HepG2 (cell line): ENCODE results near the gene IRS1.

ENCODE experiments used
- HOXA7 ChIP-seq: sonication (generic); formaldehyde crosslinking; IDR thresholded peaks from 2 replicates; pipeline ENCODE4 v1.8.1; 2022; ENCODE audit warnings: mild to moderate bottlenecking, missing genetic modification reagents, moderate library complexity
- NFE2 ChIP-seq: sonication (generic); formaldehyde crosslinking; IDR thresholded peaks from 2 replicates; pipeline ENCODE4 v1.4.0; 2020; ENCODE audit warnings: missing genetic modification reagents
- SMAD1 ChIP-seq: sonication (generic); formaldehyde crosslinking; IDR thresholded peaks from 2 replicates; pipeline ENCODE4 v1.4.0; 2020; ENCODE audit warnings: missing genetic modification reagents, low read depth, mild to moderate bottlenecking, borderline replicate concordance
- TCF12 ChIP-seq, 2 experiments: fragments of 450-650 bp in 1 of 2; sonication (generic) in 1 of 2; formaldehyde crosslinking in 1 of 2; IDR thresholded peaks; 2 replicates each; pipeline versions ENCODE4 v1.6.1 to v1.8.0; 2017 to 2022; ENCODE audit warnings: antibody characterized with exemption in 1 of 2, mild to moderate bottlenecking in 1 of 2, missing genetic modification reagents in 1 of 2, moderate library complexity in 1 of 2
- ZNF143 ChIP-seq: sonication (generic); formaldehyde crosslinking; IDR thresholded peaks from 2 replicates; pipeline ENCODE4 v1.4.0; 2020; ENCODE audit warnings: missing genetic modification reagents
- ZNF232 ChIP-seq: sonication (generic); formaldehyde crosslinking; IDR thresholded peaks from 2 replicates; pipeline ENCODE4 v1.4.0; 2020; ENCODE audit warnings: missing genetic modification reagents, borderline replicate concordance
- TF ChIP-seq, protein P1 (sequence below): sonication (generic); formaldehyde crosslinking; IDR thresholded peaks from 2 replicates; pipeline ENCODE4 v1.5.0; 2020; ENCODE audit warnings: mild to moderate bottlenecking, missing genetic modification reagents, moderate library complexity
- TF ChIP-seq, protein P2 (sequence below): sonication (generic); formaldehyde crosslinking; IDR thresholded peaks from 2 replicates; pipeline ENCODE4 v1.4.0; 2020; ENCODE audit warnings: missing genetic modification reagents

DNA sequence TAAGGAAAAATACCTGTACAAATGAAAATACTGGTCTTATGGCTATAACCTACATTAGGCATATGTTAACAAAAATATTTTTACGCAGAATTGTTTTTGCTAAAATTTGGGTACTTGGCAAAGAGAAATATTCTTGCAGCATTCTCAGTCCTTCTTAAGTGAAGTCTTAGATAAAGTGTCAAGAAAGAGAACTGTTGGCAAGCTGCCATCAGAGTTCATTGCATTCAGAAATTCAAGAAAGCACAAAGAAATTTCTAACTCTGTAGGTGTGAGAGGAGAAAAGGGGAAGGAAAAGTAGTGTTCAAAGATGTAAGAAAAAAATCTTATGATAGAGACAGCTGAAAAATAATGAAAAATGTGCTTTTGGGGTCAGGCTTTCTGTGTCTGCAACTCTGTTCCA, 86.7 kb downstream of the IRS1 start:
- TF ChIP-seq NFE2 (CRISPR knock-in tag) (no peak), ZNF232 (CRISPR knock-in tag) (no peak), HOXA7 (no peak), ZNF143 (CRISPR knock-in tag) (no peak), SMAD1 (no peak), TCF12 (IDR thresholded peaks at IDR 0.05) (no peak), TCF12 (CRISPR knock-in tag; IDR thresholded peaks at IDR 0.05) (no peak)
- TF ChIP-seq, protein P1, sequence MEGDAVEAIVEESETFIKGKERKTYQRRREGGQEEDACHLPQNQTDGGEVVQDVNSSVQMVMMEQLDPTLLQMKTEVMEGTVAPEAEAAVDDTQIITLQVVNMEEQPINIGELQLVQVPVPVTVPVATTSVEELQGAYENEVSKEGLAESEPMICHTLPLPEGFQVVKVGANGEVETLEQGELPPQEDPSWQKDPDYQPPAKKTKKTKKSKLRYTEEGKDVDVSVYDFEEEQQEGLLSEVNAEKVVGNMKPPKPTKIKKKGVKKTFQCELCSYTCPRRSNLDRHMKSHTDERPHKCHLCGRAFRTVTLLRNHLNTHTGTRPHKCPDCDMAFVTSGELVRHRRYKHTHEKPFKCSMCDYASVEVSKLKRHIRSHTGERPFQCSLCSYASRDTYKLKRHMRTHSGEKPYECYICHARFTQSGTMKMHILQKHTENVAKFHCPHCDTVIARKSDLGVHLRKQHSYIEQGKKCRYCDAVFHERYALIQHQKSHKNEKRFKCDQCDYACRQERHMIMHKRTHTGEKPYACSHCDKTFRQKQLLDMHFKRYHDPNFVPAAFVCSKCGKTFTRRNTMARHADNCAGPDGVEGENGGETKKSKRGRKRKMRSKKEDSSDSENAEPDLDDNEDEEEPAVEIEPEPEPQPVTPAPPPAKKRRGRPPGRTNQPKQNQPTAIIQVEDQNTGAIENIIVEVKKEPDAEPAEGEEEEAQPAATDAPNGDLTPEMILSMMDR (CRISPR knock-in tag) = no peak
- TF ChIP-seq, protein P2, sequence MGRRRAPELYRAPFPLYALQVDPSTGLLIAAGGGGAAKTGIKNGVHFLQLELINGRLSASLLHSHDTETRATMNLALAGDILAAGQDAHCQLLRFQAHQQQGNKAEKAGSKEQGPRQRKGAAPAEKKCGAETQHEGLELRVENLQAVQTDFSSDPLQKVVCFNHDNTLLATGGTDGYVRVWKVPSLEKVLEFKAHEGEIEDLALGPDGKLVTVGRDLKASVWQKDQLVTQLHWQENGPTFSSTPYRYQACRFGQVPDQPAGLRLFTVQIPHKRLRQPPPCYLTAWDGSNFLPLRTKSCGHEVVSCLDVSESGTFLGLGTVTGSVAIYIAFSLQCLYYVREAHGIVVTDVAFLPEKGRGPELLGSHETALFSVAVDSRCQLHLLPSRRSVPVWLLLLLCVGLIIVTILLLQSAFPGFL (CRISPR knock-in tag) = no peak
